Smooth muscle cell (in vitro differentiated cells): ENCODE results near the gene STON2. TPM values are rescaled to one million over a fixed set of nuclear protein-coding genes. Genes with fewer than 3 reads are reported as not detected.
"Not testable (repeated sequence)": the region's sequence is repeated elsewhere in the genome, so short reads cannot be mapped to it uniquely, and the experiment has no call there.

Experiments
- DNase-seq: peaks from one replicate; lab custom pipeline; 2025; ENCODE audit not compliant: unreplicated experiment; lab: John Stamatoyannopoulos, UW
- H2AFZ ChIP-seq: fragments of 200-600 bp; sonication (generic); 2 replicates; pipeline ENCODE4 v1.6.0; 2016; ENCODE audit warnings: antibody characterized with exemption, low read depth, mild to moderate bottlenecking
- H3F3A ChIP-seq: fragments of 200-600 bp; sonication (generic); 2 replicates; pipeline ENCODE4 v1.6.0; 2017; ENCODE audit warnings: antibody characterized with exemption, low read depth
- H3K27ac ChIP-seq: fragments of 200-600 bp; sonication (generic); 2 replicates; pipeline ENCODE4 v1.5.1; 2016; ENCODE audit warnings: low read depth, mild to moderate bottlenecking
- H3K27me3 ChIP-seq: fragments of 200-600 bp; sonication (generic); 2 replicates; pipeline ENCODE4 v1.6.1; 2016; ENCODE audit warnings: low read depth, mild to moderate bottlenecking
- H3K36me3 ChIP-seq: fragments of 200-600 bp; sonication (generic); 2 replicates; pipeline ENCODE4 v1.5.1; 2016; ENCODE audit warnings: low read depth
- H3K4me1 ChIP-seq: fragments of 200-600 bp; sonication (generic); 2 replicates; pipeline ENCODE4 v1.5.1; 2016; ENCODE audit warnings: low read depth
- H3K4me2 ChIP-seq: fragments of 200-600 bp; sonication (generic); 2 replicates; pipeline ENCODE4 v1.6.0; 2016; ENCODE audit warnings: mild to moderate bottlenecking
- H3K4me3 ChIP-seq: fragments of 200-600 bp; sonication (generic); 2 replicates; pipeline ENCODE4 v1.5.1; 2016; ENCODE audit warnings: mild to moderate bottlenecking
- H3K79me2 ChIP-seq: fragments of 200-600 bp; sonication (generic); 2 replicates; pipeline ENCODE4 v1.6.0; 2016; ENCODE audit warnings: low read depth, mild to moderate bottlenecking
- H3K9ac ChIP-seq: fragments of 200-600 bp; sonication (generic); 2 replicates; pipeline ENCODE4 v1.6.0; 2016; ENCODE audit warnings: low read depth
- H3K9me3 ChIP-seq: fragments of 200-600 bp; sonication (generic); replicated peaks from 2 replicates; pipeline ENCODE4 v1.5.1; 2016; ENCODE audit warnings: low read depth
- H4K20me1 ChIP-seq: fragments of 200-600 bp; sonication (generic); 2 replicates; pipeline ENCODE4 v1.6.0; 2016; ENCODE audit warnings: low read depth
- WGBS: methylation state at CpG from one replicate; pipeline ENCODE4 v1.1.7; 2016; ENCODE audit warnings: low lambda C conversion rate; 5-methylcytosine and 5-hydroxymethylcytosine counted together
- polyA plus RNA-seq: library from polyadenylated mRNA; unstranded; fragments of >200 nt; fragmentation: Nextera tagmentation; extraction: Ambion mirVana; gene quantifications from 2 replicates; pipeline ENCODE4 v1.2.1, GENCODE V29; 2016
- total RNA-seq: library from RNA; depleted of rRNA; stranded (reverse); fragments of >200 nt; gene quantifications from 2 replicates; pipeline ENCODE4 v1.2.3, GENCODE V29; 2014
- TF ChIP-seq, protein P1 (sequence below): fragments of 200-600 bp; sonication (generic); IDR thresholded peaks from 2 replicates; pipeline ENCODE4 v1.5.1; 2017; ENCODE audit warnings: borderline replicate concordance, mild to moderate bottlenecking, antibody characterized with exemption; ENCODE audit not compliant: insufficient read depth, poor library complexity, severe bottlenecking

Gene STON2
- total and polyA plus RNA-seq, 2 experiments from 2014 or later, result 1.7 to 43.6 TPM

DNA sequence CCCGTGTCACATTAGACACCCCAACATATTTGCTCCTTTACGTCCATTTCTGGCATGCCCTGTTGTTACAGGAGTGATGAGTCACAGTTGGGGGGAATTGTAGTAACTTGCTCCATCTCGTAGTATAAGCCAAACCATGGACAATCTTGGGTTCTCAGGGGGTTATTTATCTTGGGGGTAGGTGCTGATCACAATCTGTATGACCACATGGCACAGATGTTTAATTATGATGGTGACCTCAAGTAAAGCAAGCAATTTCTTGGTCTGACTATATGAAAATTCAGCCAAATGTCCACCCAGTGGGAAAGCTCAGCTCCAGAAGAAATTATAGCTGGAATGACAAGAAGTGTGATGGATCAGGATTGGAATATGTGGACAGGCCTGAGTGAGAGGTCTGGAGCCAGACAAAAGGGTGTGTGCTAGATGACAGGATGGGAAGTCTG lies 32.1 kb upstream of the STON2 start:
- no peaks in the 10 kb centered on the region for H3F3A ChIP-seq
- H3K9me3 ChIP-seq, result no peaks in the 10 kb centered on the region
- H2AFZ ChIP-seq, result no peak overlapping the region

DNA sequence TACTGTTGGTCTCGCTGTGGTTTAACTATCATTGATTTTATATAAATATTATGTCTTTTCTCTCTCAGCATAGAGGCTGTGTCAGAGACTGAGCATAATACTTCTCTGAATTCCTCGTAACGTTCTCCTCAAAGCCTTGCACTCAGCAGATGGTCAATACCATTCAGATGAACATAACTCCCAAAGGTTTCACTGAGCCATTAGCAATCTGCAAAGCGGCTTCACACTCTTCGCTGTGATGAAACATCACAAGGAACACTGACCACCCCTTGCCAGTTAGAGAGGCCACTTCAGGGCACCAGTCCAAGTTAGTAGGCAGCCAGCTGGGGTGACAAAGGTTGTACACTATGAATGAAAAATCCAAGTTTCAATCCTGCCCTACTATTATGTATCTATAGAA lies 30.1 kb upstream of the STON2 start:
- WGBS, result 76% methylated on average over 5 of the region's 5 CpGs
- Histone ChIP-seq H3K27ac (no peak overlapping the region), H3K9me3 (no peaks in the 10 kb centered on the region), H3K36me3 (no peaks in the 10 kb centered on the region), H3K27me3 (peaks cover 4% of the 10 kb centered on the region), H2AFZ (no peak overlapping the region), H3K4me3 (no peak overlapping the region), H3K4me1 (peaks cover 9% of the 10 kb centered on the region), H3F3A (no peaks in the 10 kb centered on the region), H3K79me2 (no peaks in the 10 kb centered on the region), H4K20me1 (no peaks in the 10 kb centered on the region), H3K4me2 (no peak overlapping the region), H3K9ac (no peak overlapping the region)
- TF ChIP-seq, protein P1, sequence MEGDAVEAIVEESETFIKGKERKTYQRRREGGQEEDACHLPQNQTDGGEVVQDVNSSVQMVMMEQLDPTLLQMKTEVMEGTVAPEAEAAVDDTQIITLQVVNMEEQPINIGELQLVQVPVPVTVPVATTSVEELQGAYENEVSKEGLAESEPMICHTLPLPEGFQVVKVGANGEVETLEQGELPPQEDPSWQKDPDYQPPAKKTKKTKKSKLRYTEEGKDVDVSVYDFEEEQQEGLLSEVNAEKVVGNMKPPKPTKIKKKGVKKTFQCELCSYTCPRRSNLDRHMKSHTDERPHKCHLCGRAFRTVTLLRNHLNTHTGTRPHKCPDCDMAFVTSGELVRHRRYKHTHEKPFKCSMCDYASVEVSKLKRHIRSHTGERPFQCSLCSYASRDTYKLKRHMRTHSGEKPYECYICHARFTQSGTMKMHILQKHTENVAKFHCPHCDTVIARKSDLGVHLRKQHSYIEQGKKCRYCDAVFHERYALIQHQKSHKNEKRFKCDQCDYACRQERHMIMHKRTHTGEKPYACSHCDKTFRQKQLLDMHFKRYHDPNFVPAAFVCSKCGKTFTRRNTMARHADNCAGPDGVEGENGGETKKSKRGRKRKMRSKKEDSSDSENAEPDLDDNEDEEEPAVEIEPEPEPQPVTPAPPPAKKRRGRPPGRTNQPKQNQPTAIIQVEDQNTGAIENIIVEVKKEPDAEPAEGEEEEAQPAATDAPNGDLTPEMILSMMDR, result no peak
- no peak for DNase-seq

More for the DNA sequence above, 32.1 kb upstream of the STON2 start:
- H3K27me3 ChIP-seq, result peaks cover 17% of the 10 kb centered on the region
- DNase-seq, result no peak
- WGBS, result 41% methylated on average over 3 of the region's 3 CpGs
- H4K20me1 ChIP-seq, result no peaks in the 10 kb centered on the region
- H3K9ac ChIP-seq, result no peak overlapping the region
- H3K36me3 ChIP-seq, result no peaks in the 10 kb centered on the region
- no peak overlapping the region for H3K27ac ChIP-seq
- TF ChIP-seq, protein P1, result no peak
- H3K4me3 ChIP-seq, result no peak overlapping the region
- no peaks in the 10 kb centered on the region for H3K79me2 ChIP-seq
- H3K4me1 ChIP-seq, result peaks cover 9% of the 10 kb centered on the region
- H3K4me2 ChIP-seq, result no peak overlapping the region

DNA sequence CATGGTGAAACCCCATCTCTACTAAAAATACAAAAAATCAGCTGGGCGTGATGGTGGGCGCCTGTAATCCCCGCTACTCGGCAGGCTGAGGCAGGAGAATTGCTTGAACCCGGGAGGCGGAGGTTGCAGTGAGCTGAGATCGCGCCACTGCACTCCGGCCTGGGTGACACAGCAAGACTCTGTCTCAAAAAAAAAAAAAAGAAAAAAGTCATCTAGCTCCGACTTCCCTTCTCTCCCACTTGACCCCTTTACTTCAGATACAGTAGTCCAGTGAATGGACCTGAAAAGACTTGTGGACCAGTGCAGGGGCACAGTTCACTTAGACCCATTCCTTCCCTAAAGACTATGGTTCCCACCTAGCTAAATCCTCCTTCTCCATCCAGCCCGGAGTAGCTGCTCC lies 29.6 kb upstream of the STON2 start:
- not testable (repeated sequence) for H3K4me2 ChIP-seq, H3K9ac ChIP-seq, H3K4me3 ChIP-seq, H3K36me3 ChIP-seq, H3K4me1 ChIP-seq, H3F3A ChIP-seq, H3K9me3 ChIP-seq, H3K27ac ChIP-seq, H3K27me3 ChIP-seq, H2AFZ ChIP-seq, H3K79me2 ChIP-seq, H4K20me1 ChIP-seq, DNase-seq
- WGBS, result 96% methylated on average over 11 of the region's 11 CpGs

DNA sequence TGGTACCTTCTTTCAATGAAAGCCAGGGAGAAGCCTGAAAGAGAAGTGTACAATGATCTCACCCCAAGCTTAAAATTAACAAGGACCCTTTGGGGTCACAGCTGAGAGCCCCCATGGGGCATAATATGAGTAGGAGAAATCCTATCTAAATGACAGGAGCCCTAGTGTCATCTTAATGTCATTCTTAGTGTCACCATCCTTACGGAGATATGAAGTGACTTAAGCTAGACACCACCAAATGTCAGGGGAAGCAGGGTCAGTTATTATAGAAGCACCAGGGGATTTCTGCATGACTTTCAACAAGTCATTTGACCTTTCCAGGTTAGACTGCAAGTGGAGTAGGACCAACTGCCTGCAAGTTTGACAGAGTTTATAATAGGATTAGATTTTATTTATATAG lies 28.9 kb upstream of the STON2 start:
- DNase-seq, result no peak
- H4K20me1 ChIP-seq, result no peaks in the 10 kb centered on the region
- TF ChIP-seq, protein P1, result no peak
- no peak overlapping the region for H3K4me2 ChIP-seq
- no peaks in the 10 kb centered on the region for H3K79me2 ChIP-seq
- peaks cover 2% of the 10 kb centered on the region for H3K4me1 ChIP-seq
- no peaks in the 10 kb centered on the region for H3K27me3 ChIP-seq
- no peaks in the 10 kb centered on the region for H3K36me3 ChIP-seq
- no peak overlapping the region for H2AFZ ChIP-seq
- no peak overlapping the region for H3K27ac ChIP-seq
- WGBS, result 96% methylated on average over 1 of the region's 1 CpG
- no peak overlapping the region for H3K4me3 ChIP-seq
- no peak overlapping the region for H3K9ac ChIP-seq
- H3F3A ChIP-seq, result no peaks in the 10 kb centered on the region
- H3K9me3 ChIP-seq, result no peaks in the 10 kb centered on the region
